Activated CD4-positive, alpha-beta T cell treated with anti-CD3 and anti-CD28 coated beads for 48 hours (primary cell): ENCODE results near the gene EPM2A.
"Not testable (repeated sequence)": the region's sequence is repeated elsewhere in the genome, so short reads cannot be mapped to it uniquely, and the experiment has no call there.

Experiments
- DNase-seq: peaks from one replicate; pipeline ENCODE4 v3.0.0-alpha.2; 2020

The EPM2A gene

GRCh38 chr6:145735356-145736165 is at the start of gene EPM2A:
Gene EPM2A, minus strand, starts transcription at chr6:145735520. Its CDS starts 22 bp downstream, at chr6:145735498.
- peak; percentile 66 for DNase-seq

GRCh38 chr6:145784683-145785082 is 49.4 kb upstream of the EPM2A start:
- DNase-seq = no peak

GRCh38 chr6:145783796-145784195 is 48.5 kb upstream of the EPM2A start:
- no peak for DNase-seq

- no peak for DNase-seq
Observed at GRCh38 chr6:145772846-145773245, 37.5 kb upstream of the EPM2A start.

- no peak for DNase-seq
Observed at GRCh38 chr6:145765449-145765848, 30.1 kb upstream of the EPM2A start.

- DNase-seq = no peak
Observed at GRCh38 chr6:145763742-145764141, 28.4 kb upstream of the EPM2A start.

GRCh38 chr6:145761584-145761983 is 26.3 kb upstream of the EPM2A start:
- no peak for DNase-seq

GRCh38 chr6:145758113-145758512 is 22.8 kb upstream of the EPM2A start:
- no peak for DNase-seq

GRCh38 chr6:145756170-145756662 is 20.9 kb upstream of the EPM2A start:
- no peak for DNase-seq

- no peak for DNase-seq
Observed at GRCh38 chr6:145755682-145756081, 20.4 kb upstream of the EPM2A start.

GRCh38 chr6:145752638-145753037 is 17.3 kb upstream of the EPM2A start:
- DNase-seq = no peak

GRCh38 chr6:145749632-145750031 is 14.3 kb upstream of the EPM2A start:
- DNase-seq = no peak

GRCh38 chr6:145745861-145746260 is 10.5 kb upstream of the EPM2A start:
- no peak for DNase-seq

- no peak for DNase-seq
Observed at GRCh38 chr6:145744619-145745018, 9.3 kb upstream of the EPM2A start.

- no peak for DNase-seq
Observed at GRCh38 chr6:145743332-145743731, 8.0 kb upstream of the EPM2A start.

GRCh38 chr6:145742472-145742871 is 7.2 kb upstream of the EPM2A start:
- not testable (repeated sequence) for DNase-seq

GRCh38 chr6:145739685-145740084 is 4.4 kb upstream of the EPM2A start:
- not testable (repeated sequence) for DNase-seq

- DNase-seq = no peak
Observed at GRCh38 chr6:145738265-145738664, 2.9 kb upstream of the EPM2A start.

GRCh38 chr6:145736661-145737144 is 1.4 kb upstream of the EPM2A start:
- DNase-seq = no peak

GRCh38 chr6:145734486-145735355 is 599 bp downstream of the EPM2A start:
- DNase-seq = peak; percentile 81

- DNase-seq = no peak
Observed at GRCh38 chr6:145733810-145734209, 1.5 kb downstream of the EPM2A start.

GRCh38 chr6:145733207-145733606 is 2.1 kb downstream of the EPM2A start:
- no peak for DNase-seq

- DNase-seq = peak; percentile 29
Observed at GRCh38 chr6:145731447-145731846, 3.9 kb downstream of the EPM2A start.

- DNase-seq = no peak
Observed at GRCh38 chr6:145729887-145730286, 5.4 kb downstream of the EPM2A start.
